ENCODE data around the gene BACH2.

DNA sequence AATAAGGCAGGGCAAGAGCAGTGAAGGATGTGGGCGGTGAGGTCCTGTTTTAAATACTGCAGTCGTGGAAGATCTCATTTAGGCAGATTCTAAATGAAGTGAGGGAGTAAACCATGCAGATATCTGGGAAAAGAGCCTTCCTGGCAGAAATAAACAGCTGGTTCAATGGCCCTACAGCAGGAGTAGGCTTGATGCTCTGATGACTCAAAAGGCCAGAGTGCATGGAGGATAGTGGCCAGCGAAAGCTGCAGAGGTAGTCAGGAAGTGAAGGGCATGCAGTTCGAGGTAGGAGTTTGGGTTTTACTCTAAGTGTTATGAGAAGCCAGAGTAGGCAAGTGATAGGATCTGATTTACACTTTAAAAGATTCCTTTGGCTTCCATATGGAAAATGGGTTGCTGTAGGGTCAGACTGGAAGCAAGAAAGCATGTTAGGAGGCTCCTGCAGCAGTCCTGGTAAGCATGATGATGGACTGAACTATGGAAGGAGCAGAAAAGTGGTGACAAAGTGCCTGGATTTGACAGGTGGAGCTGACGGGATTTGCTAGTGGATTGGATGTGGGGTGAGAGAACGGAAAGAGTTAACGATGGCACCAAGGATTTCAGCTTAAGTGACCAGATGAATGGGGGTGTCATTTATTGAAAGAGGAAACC lies 252.3 kb downstream of the BACH2 start:
- no peak for TF ChIP-seq ZFX (IDR thresholded peaks at IDR 0.05)
- TF ChIP-seq, protein P1, sequence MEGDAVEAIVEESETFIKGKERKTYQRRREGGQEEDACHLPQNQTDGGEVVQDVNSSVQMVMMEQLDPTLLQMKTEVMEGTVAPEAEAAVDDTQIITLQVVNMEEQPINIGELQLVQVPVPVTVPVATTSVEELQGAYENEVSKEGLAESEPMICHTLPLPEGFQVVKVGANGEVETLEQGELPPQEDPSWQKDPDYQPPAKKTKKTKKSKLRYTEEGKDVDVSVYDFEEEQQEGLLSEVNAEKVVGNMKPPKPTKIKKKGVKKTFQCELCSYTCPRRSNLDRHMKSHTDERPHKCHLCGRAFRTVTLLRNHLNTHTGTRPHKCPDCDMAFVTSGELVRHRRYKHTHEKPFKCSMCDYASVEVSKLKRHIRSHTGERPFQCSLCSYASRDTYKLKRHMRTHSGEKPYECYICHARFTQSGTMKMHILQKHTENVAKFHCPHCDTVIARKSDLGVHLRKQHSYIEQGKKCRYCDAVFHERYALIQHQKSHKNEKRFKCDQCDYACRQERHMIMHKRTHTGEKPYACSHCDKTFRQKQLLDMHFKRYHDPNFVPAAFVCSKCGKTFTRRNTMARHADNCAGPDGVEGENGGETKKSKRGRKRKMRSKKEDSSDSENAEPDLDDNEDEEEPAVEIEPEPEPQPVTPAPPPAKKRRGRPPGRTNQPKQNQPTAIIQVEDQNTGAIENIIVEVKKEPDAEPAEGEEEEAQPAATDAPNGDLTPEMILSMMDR (IDR thresholded peaks at IDR 0.05 in 2 of 3, conservative IDR thresholded peaks at IDR 0.05 in 1 of 3; ENCODE audit: borderline replicate concordance in 1 of 3, insufficient read depth in 1 of 3, low read depth in 2 of 3, low read length in 2 of 3), result no peak
- TF ChIP-seq, protein P2, sequence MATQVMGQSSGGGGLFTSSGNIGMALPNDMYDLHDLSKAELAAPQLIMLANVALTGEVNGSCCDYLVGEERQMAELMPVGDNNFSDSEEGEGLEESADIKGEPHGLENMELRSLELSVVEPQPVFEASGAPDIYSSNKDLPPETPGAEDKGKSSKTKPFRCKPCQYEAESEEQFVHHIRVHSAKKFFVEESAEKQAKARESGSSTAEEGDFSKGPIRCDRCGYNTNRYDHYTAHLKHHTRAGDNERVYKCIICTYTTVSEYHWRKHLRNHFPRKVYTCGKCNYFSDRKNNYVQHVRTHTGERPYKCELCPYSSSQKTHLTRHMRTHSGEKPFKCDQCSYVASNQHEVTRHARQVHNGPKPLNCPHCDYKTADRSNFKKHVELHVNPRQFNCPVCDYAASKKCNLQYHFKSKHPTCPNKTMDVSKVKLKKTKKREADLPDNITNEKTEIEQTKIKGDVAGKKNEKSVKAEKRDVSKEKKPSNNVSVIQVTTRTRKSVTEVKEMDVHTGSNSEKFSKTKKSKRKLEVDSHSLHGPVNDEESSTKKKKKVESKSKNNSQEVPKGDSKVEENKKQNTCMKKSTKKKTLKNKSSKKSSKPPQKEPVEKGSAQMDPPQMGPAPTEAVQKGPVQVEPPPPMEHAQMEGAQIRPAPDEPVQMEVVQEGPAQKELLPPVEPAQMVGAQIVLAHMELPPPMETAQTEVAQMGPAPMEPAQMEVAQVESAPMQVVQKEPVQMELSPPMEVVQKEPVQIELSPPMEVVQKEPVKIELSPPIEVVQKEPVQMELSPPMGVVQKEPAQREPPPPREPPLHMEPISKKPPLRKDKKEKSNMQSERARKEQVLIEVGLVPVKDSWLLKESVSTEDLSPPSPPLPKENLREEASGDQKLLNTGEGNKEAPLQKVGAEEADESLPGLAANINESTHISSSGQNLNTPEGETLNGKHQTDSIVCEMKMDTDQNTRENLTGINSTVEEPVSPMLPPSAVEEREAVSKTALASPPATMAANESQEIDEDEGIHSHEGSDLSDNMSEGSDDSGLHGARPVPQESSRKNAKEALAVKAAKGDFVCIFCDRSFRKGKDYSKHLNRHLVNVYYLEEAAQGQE (IDR thresholded peaks at IDR 0.05; ENCODE audit: low read depth), result no peak
- TF ChIP-seq FOSL1 (IDR thresholded peaks at IDR 0.05; ENCODE audit: low read depth), result no peak
- no peak for TF ChIP-seq SP1 (IDR thresholded peaks at IDR 0.05; ENCODE audit: low read depth)
- no peak for TF ChIP-seq SRF (IDR thresholded peaks at IDR 0.05; ENCODE audit: low read depth)
- TF ChIP-seq POLR2A (IDR thresholded peaks at IDR 0.05; ENCODE audit: borderline replicate concordance, extremely low read depth, insufficient read depth, insufficient read length), result no peak
- no peak for TF ChIP-seq ZNF274 (IDR thresholded peaks at IDR 0.05; ENCODE audit: low read depth, low read length)
- TF ChIP-seq ZBTB33 (IDR thresholded peaks at IDR 0.05; ENCODE audit: extremely low read depth, insufficient replicate concordance, low read length), result no peak

Measured in HCT116 (cell line).